HEK293 (cell line): Measurements from ENCODE around the gene MSRB2.

Experiments used
- CTCF ChIA-PET: fragments of 350-600 bp; formaldehyde crosslinking; extraction: SDS; loops from one replicate; lab custom pipeline; 2021; ENCODE audit warnings: antibody characterized with exemption; lab: Yijun Ruan, JAX
- POLR2A ChIA-PET: fragments of 300-600 bp; formaldehyde crosslinking; extraction: SDS; loops from one replicate; lab custom pipeline; 2020; ENCODE audit warnings: antibody characterized with exemption, inconsistent platforms; lab: Yijun Ruan, JAX
- H3K27ac ChIP-seq: fragments of 200-500 bp; sonication (Bioruptor generic); 2 replicates; pipeline ENCODE4 v1.5.1; 2014; ENCODE audit warnings: low read depth, low read length, control low read depth, inconsistent platforms; ENCODE audit errors: extremely low read depth
- H3K36me3 ChIP-seq, 2 experiments: fragments of 200-500 bp in 1 of 2; sonication (Bioruptor generic) in 1 of 2; 1 replicate in 1 of 2; 2 replicates in 1 of 2; pipeline ENCODE4 v1.5.1; 2014 to 2017; ENCODE audit warnings: inconsistent platforms in 2 of 2, low read length in 2 of 2; ENCODE audit not compliant: control insufficient read depth in 2 of 2, insufficient read depth in 1 of 2
- H3K4me1 ChIP-seq: fragments of 200-500 bp; sonication (Bioruptor generic); 2 replicates; pipeline ENCODE4 v1.5.1; 2014; ENCODE audit warnings: mild to moderate bottlenecking, low read length, inconsistent platforms; ENCODE audit not compliant: control insufficient read depth, insufficient read depth
- H3K4me3 ChIP-seq: 2 replicates; pipeline ENCODE4 v1.5.1; 2011; ENCODE audit warnings: low read depth, mild to moderate bottlenecking, control low read depth, low read length, moderate library complexity
- H3K9me3 ChIP-seq: fragments of 200-500 bp; sonication (Bioruptor generic); 2 replicates; pipeline ENCODE4 v1.5.1; 2014; ENCODE audit warnings: low read depth, low read length, inconsistent platforms; ENCODE audit not compliant: control insufficient read depth, insufficient read depth
- CTCF ChIP-seq: fragments of 450-650 bp; formaldehyde crosslinking; IDR thresholded peaks from 2 replicates; pipeline ENCODE4 v1.5.1; 2016; ENCODE audit warnings: missing biosample characterization, missing genetic modification characterization
- KLF9 ChIP-seq: fragments of 450-650 bp; formaldehyde crosslinking; IDR thresholded peaks from 2 replicates; pipeline ENCODE4 v1.5.1; 2016; ENCODE audit warnings: missing biosample characterization, missing genetic modification characterization, low read depth
- REST ChIP-seq: fragments of 450-650 bp; formaldehyde crosslinking; IDR thresholded peaks from 2 replicates; pipeline ENCODE4 v1.5.1; 2016; ENCODE audit warnings: missing biosample characterization, missing genetic modification characterization
- ZNF114 ChIP-seq: fragments of 450-650 bp; formaldehyde crosslinking; IDR thresholded peaks from 2 replicates; pipeline ENCODE4 v1.5.0; 2017; ENCODE audit warnings: missing biosample characterization, missing genetic modification characterization
- ZNF146 ChIP-seq: fragments of 450-650 bp; formaldehyde crosslinking; IDR thresholded peaks from 2 replicates; pipeline ENCODE4 v1.5.1; 2016; ENCODE audit warnings: missing biosample characterization, missing genetic modification characterization
- ZNF280C ChIP-seq: fragments of 450-650 bp; formaldehyde crosslinking; IDR thresholded peaks from 2 replicates; pipeline ENCODE4 v1.5.1; 2016; ENCODE audit warnings: missing biosample characterization, missing genetic modification characterization
- ZNF521 ChIP-seq: fragments of 450-650 bp; formaldehyde crosslinking; IDR thresholded peaks from 2 replicates; pipeline ENCODE4 v1.5.1; 2017; ENCODE audit warnings: missing biosample characterization, mild to moderate bottlenecking, missing genetic modification characterization
- ZNF549 ChIP-seq: fragments of 450-650 bp; IDR thresholded peaks from 2 replicates; pipeline ENCODE4 v1.5.1; 2018; ENCODE audit warnings: missing biosample characterization, missing genetic modification characterization, mild to moderate bottlenecking, inconsistent platforms, moderate library complexity
- ZNF560 ChIP-seq: fragments of 450-650 bp; formaldehyde crosslinking; IDR thresholded peaks from 2 replicates; pipeline ENCODE4 v1.5.1; 2017; ENCODE audit warnings: missing biosample characterization, missing genetic modification characterization, borderline replicate concordance
- ZNF585B ChIP-seq: fragments of 450-650 bp; formaldehyde crosslinking; IDR thresholded peaks from 2 replicates; pipeline ENCODE4 v1.5.1; 2016; ENCODE audit warnings: missing biosample characterization, missing genetic modification characterization
- ZNF600 ChIP-seq: fragments of 450-650 bp; formaldehyde crosslinking; IDR thresholded peaks from 2 replicates; pipeline ENCODE4 v1.5.1; 2016; ENCODE audit warnings: missing biosample characterization, missing genetic modification characterization
- ZNF654 ChIP-seq: fragments of 450-650 bp; formaldehyde crosslinking; IDR thresholded peaks from 2 replicates; pipeline ENCODE4 v1.5.1; 2016; ENCODE audit warnings: low read depth, missing biosample characterization, missing genetic modification characterization
- ZNF701 ChIP-seq: fragments of 450-650 bp; formaldehyde crosslinking; IDR thresholded peaks from 2 replicates; pipeline ENCODE4 v1.5.1; 2016; ENCODE audit warnings: missing biosample characterization, missing genetic modification characterization
- ZNF776 ChIP-seq: fragments of 450-650 bp; formaldehyde crosslinking; IDR thresholded peaks from 2 replicates; pipeline ENCODE4 v1.5.0; 2017; ENCODE audit warnings: missing biosample characterization, missing genetic modification characterization, borderline replicate concordance
- TF ChIP-seq, protein P1 (sequence below): fragments of 450-650 bp; formaldehyde crosslinking; IDR thresholded peaks from 2 replicates; pipeline ENCODE4 v1.5.1; 2016; ENCODE audit warnings: missing biosample characterization, missing genetic modification characterization

The MSRB2 gene

DNA sequence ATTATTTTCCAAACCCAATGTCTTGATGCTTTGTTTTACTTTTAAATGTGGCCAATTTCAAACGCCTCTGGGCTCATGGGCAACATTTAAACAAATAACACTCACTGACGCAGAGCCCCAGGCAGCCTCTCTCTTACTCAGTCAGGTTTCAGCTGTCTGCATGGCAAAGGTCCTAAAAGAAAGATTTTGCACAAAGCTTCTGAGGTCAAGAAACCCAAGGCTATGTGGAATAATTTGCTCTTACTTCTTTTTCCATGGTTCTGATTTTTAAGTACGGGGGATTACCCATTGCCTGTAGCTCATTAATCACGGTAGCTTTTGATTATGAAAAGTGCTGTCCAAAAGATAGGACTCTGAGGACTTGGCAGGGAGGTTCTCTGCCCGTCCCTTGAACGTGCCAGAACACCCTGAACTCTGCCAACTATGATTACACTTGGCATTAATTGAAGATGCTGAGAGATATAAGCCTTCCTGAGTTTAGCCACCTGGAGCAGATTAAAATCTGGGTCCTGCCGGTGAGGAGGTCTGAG is 14.1 kb upstream of the MSRB2 start (continued):
- TF ChIP-seq ZNF549 (tag by site-specific recombination) (0 out of 2 replicates have a peak, but pooled peaks have one; percentile 10), ZNF776 (tag by site-specific recombination) (no peak), ZNF585B (tag by site-specific recombination) (no peak), KLF9 (no peak), ZNF521 (tag by site-specific recombination) (no peak), ZNF600 (tag by site-specific recombination) (no peak; the same call in 1 of the 2 replicates), REST (tag by site-specific recombination) (peak; percentile 36; the same call in 1 of the 2 replicates), ZNF114 (tag by site-specific recombination) (no peak), ZNF560 (tag by site-specific recombination) (no peak), ZNF146 (tag by site-specific recombination) (no peak), ZNF701 (tag by site-specific recombination) (no peak)
- TF ChIP-seq, protein P1, sequence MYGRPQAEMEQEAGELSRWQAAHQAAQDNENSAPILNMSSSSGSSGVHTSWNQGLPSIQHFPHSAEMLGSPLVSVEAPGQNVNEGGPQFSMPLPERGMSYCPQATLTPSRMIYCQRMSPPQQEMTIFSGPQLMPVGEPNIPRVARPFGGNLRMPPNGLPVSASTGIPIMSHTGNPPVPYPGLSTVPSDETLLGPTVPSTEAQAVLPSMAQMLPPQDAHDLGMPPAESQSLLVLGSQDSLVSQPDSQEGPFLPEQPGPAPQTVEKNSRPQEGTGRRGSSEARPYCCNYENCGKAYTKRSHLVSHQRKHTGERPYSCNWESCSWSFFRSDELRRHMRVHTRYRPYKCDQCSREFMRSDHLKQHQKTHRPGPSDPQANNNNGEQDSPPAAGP (tag by site-specific recombination) = no peak

GRCh38 chr10:23081891-23082290 is 13.5 kb upstream of the MSRB2 start:
- no peaks in the 10 kb centered on the region for H3K9me3 ChIP-seq
- ChIA-PET CTCF (interaction anchor here (1.5 kb wide), 1 partner anchor 10 kb away, joined by 3 read pairs; no protein-coding TSS in a partner anchor), POLR2A (no interaction called here)
- H3K36me3 ChIP-seq = no peaks in the 10 kb centered on the region
- H3K4me1 ChIP-seq = peaks cover 3% of the 10 kb centered on the region; the same call in 1 of the 2 replicates
- no peak overlapping the region for H3K27ac ChIP-seq
- no peak overlapping the region for H3K4me3 ChIP-seq
- TF ChIP-seq ZNF654 (tag by site-specific recombination) = peak; percentile 33
- TF ChIP-seq CTCF (tag by site-specific recombination) = 0 out of 2 replicates have a peak, but pooled peaks have one; percentile 12
- no peak for TF ChIP-seq ZNF280C (tag by site-specific recombination)
